GM19043 (cell line): ENCODE results near the gene AGT.
"Not testable (repeated sequence)": the region's sequence is repeated elsewhere in the genome, so short reads cannot be mapped to it uniquely, and the experiment has no call there.

ENCODE experiments used
- ATAC-seq: cut with Tn5 transposase; IDR thresholded peaks from one replicate; pipeline ENCODE4 v1.9.1; 2021; ENCODE audit warnings: low read depth; ENCODE audit not compliant: unreplicated experiment

The AGT gene

DNA sequence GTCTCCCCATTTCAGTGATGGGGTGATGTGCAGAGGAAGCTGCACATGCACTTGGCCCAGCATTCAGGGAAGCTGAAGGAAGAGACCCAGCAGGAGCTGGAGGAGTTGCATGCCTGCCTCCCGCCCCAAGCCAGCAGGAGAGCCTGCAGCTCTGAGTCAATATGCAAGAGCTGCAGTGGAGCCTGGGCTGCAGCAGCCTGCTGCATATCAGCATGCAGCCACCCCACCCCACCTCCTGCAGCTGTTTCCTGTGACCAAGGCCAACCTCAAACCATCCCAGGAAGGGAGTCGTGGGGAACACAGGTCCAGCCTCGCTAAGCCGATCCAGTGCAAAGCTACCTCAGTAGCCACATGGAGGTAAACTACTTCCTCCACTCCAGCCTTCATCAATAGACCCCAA is 18.9 kb downstream of the AGT start:
- ATAC-seq = no peak

DNA sequence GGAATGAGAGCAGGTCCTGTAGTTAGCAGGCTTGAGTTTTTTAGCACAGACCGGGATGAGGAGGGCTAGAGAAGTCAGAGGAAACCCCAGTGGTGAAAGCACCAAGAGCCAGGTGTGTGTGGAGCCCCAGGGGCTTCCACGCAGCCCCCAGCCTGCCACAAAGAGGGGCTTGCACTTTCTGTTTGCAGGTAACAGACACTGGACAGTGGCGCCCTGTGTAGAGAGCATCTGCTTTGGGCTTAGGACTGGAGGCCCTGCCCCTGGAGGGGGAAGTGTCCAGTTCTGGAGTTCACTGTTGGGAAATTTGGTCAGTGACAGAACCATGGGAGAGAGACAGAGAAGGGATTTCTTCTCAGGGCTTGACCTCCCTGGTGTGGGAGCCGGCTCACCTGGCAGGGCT is 19.5 kb downstream of the AGT start:
- no peak for ATAC-seq

DNA sequence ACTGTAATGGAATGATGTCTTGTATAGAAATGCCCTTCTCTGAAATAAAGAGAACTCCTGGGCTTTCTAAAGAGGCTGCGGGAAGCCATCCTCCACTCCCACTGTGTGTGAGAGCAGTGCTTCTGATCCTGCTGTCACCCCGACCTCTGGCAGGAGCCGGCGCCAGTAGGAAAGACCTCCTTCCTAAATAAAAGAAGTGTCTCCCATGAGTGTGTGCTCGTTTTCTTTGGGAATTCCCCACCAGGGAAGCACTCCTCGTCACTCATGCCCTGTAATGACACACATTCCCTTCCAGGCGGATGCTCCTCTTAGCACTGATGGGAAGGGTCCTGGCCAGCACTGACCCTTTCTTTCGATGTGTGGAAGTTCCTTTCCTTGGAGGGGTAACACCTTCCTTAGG is 20.1 kb downstream of the AGT start:
- ATAC-seq = no peak

DNA sequence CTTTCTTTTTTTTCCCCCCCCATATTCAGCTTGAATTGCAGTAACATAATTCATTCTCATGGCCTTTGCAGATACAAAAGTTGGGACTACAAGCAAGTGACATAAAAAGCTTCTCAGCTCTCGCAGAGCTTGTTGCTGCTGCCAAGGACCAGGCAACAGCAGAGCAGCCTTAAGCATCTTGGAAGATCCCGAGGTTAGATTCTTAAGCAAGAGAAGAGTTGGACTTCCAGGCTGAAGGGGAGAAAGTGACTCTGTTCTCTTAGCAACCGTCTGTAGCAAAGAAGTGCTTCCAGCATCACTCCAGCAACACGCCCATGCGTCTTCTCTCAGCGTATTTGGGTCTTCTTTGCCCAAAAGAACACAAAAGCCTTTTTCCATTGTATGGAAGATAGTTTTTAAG is 20.7 kb downstream of the AGT start:
- ATAC-seq = no peak

DNA sequence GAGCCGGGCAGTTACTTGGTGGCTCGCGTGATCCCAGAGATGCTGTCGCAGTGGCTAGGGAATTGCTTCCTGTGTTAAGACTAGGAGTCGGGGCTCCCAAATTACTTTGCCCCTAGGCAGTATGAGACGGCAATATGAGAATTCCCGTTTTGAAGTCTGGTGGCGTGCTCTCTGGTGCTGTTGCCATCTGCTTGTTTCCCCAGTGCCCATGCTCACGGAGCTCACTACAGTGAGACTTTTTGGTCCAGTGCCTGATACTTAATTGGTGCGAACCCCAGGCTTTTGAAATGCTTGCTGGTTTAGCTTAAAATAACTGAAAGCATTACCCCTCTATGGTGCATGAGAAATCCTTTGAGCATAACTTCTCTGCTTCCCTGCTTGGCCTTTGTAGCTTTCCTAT is 22.3 kb downstream of the AGT start:
- ATAC-seq = no peak

DNA sequence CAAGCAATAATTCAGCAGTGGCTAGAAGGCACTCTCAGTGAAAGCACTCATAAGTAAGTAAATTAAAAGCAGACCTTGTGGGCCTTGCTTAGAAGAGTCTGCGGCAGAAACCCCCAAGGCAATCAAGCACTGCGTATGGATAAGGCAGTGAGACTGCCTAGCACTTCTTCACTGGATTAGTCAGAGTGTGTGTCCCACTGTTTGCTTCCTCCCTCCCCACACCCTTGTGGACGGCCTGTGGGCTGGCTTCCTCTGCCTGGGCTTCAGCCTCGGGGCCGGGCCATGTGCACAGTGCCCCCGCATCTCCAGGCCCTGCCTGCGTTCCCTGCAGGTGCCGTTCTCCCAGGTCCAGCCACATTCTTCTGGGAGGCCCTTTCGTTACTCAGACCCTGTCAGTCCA is 23.8 kb downstream of the AGT start:
- ATAC-seq = no peak

DNA sequence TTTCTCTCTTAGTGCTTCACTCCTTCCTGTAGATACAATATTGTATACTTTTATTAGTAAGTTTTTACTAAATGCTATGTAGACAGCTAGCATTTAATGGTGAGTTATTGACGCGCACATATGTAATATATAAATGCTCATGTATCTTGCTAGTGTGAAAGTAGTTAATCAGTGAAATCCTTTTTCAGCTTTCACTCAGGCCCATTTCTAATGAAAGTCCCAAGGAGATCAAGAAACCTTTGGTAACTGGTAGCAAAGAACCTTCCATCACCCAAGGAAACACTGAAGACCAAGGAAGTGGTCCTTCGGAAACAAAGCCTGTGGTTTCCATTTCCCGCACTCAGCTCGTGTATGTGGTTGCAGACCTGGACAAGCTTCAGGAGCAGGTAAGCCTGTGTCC is 27.2 kb downstream of the AGT start:
- no peak for ATAC-seq

DNA sequence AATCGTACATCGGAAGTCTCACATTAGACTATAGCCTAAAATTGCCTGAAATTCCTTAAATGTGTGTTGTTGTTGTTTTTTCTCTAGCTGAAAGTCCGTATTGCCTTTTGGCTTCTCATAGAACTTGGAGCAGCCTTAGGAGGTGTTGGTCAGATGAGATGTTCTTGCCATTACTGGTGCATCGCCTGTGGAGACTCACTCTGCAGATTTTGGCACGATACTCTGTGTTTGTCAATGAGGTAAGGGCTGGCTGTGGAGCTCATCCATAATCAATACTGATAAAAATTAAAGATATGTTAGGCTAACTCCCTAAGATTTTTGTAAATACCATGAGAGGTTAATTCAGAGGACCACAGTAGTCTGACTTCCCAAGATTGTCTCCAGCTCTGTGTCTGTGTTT is 28.9 kb downstream of the AGT start:
- no peak for ATAC-seq

DNA sequence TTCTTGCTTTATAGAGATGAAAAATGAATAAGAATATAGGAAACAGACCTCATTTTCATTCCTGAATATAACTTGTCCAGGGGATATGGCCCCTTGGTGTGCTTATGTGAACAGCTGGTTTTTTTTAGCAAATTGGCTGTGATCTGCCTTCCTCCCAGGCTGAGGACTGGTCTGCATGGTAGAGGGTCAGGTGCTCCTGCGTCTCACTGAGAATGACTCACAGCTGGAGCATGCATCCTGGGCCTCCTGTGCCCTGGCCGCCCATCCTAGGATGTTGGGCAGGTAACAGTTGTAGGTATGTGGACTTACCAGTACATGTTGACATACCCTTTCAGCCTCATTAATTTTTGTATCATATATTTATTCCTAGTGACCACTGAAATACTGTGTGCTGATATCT is 29.8 kb downstream of the AGT start:
- ATAC-seq = no peak

DNA sequence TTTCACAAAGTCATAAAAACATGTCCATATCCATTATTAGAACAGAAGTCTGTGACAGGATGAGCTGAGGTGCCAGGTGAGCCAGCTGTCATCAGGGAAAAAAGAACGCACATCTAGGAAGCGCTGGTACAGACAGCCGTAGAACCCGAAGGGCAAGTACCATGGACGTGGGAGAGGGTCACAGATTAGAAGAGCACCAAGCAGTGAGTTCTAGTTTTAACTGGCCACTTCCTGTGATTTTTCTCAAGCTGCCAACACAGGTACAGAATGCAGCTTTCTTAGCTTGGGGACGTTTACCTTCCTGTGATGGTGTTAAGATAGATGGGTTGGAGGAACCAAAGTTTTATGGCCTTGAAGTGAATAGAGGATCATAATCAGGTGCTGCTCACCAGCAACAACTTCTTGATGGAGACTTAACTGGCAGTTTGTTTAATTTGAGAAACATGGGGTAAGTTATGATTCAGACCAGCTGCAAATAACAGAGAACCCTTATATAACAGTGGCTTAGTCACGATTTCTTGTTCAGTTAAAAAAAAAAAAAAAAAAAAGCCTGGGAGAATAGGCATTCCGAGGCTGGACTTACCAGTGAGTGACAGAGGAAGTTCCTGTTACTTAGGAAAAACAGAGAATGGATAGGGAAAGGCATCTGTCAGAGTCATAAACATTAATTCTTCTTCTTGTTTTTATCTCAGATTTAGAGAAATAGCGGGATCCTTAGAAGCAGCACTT is 30.9 kb downstream of the AGT start:
- ATAC-seq = no peak

DNA sequence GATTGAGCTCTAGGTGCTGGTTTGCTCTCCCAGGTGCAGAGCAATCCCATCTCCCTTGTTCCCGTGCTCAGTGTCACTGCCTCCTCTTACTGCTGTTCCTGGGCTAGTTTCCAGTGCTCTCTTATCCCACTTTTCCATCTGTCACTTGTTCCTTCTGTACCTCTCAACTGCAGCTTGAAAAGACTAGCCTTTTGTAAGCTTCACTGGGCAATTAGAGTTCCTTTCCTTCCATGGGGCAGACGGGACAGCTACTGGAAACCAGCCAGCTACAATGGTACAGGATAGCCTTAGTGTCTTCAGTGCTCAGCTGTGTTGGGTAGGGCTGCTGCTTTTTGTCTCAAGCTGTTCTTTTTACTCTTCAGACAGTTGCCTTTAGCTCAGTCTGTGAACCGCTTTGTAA is 31.6 kb downstream of the AGT start:
- no peak for ATAC-seq

DNA sequence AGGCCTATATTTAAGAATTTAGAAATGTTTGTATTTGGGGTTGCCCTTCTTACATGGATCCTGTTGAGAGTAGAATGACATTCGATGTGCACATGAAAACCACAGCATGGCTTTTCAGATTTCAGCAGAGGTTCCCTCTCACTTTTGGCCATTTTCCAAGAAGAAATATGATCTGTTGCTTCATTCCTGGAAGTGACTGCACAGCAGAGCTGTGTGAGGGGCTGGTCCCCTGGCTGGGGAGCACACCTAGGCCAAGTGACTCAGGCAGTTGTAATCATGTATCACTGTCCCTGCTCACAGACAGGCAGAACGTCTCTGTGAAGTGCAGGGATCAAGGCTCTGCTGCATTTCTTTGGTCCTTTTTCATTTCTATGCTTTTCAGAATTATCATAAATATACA is 32.3 kb downstream of the AGT start:
- no peak for ATAC-seq

DNA sequence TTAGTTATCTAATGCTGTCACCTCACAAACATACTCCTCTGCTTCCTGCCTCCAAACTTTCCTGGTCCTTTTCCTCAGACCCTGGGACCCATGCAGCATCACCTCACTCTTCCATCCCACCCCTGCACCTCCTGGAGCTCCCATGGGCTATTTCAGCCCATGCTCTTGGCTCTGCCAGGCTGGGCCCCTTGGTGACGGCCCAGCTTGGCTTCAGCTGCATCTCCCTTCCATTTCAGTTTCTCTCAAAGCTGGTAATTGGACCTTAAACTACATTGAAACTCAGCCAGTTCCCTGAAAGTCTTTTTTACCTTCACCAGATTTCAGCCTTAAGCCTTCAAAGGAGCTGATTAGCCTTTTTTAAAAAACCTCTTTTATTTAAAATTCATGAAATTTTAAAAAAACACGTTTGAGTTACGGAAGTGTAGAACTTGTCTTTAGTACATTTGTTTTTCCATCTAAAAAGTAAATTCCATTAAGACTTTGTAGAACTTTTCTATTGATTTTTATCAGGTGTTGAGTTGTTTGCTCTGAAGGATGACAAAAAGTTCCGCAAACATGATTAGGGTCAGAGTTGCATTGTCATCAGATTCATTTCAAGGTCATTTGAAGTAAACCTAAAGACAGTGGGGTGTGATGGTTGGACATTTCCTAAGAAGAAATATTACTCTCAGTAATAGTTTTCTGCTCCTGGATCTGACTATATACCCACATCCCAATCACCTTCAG is 33.5 kb downstream of the AGT start:
- ATAC-seq = no peak

DNA sequence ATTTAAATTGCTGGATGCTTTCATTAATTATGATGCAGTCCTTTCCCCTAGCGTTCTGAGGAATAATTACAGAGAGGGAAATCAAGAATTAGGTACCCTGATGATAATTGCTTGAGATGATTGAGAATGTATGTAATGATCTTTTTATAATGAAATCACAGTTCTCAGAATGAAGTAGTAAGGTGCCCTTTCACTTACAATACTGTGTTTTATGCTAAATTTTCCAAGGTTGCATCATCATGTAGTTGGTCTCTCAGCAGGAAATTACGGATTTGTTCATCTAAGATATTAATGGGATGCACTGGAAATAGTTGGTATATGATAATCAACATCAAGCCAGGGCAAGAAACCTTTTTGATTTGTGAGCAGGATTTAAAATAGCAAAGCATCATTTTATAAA is 34.1 kb downstream of the AGT start:
- no peak for ATAC-seq

DNA sequence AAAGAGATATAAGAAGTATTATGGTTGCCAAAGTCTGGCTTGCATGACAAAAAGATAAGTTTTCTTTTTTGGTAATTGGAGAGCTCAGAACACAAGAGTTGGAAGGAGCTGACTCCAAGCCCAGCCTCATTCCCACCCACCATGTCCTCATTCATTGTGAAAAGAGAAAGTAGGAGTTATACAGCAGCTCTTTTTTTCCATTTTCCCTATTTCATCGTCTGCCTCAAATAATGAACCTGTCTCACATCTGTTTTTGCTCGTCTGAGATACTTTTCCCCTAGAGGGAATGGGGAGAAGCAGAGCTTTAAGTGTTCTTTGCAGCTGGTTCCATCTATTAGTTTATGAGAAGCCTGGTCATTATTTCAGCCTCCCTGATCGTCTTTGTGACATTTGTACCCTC is 34.7 kb downstream of the AGT start:
- ATAC-seq = no peak

DNA sequence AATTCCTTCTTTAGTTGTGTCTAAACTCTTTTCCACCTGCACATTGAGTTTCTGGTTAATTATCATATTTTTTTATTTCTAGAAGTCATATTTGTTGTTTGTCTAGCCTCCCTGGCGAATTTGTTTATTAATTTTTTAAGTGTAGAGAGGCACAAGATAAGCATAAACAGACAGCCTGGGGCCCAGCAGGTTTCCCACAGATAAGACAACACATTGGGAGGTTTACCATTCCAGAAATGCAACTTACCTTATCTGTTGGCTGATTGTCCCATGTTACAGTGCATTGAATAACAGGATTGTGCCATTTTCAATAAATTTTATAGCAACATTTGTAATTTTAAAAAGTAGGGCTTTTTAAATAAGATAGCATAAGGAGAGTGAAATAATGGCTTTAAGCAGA is 36.7 kb downstream of the AGT start:
- no peak for ATAC-seq

DNA sequence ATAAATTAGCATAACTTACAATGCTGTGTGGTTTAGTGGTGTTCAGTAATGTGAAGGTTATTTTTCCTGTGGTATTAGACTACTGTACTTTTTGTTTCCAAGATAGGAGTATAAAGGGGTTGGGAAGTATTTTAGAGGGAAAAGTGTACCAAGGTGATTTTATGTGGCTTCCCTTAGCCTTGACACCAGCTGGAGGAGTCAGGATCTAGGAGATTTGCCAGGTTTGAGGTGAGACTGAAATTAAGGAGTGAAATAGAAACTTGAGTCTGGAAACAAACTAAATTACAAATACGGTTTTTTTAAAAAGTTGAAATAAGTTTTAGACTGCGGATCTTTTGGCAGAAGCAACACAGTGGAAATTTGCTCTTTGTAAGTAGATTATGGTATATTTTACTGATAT is 39.3 kb downstream of the AGT start:
- ATAC-seq = no peak

DNA sequence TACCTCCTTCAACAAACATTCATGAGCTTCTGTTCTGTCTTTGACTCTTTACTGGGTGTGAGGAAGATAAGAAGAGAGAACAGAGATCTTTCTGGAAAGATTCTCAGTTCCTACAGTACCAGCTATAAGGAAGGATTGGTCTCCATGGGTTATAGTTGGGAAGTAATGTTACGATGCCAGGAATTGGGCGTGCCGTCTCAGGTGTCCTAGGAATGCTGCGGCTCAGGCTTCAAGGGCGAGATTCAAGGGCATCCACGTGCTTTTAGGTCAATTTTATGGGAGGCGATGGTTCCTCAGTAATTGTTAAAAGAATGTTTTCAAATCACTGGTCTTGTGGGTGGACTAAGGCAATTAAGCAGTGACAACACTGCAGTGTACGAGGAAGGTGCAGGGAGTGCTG is 44.4 kb downstream of the AGT start:
- no peak for ATAC-seq

DNA sequence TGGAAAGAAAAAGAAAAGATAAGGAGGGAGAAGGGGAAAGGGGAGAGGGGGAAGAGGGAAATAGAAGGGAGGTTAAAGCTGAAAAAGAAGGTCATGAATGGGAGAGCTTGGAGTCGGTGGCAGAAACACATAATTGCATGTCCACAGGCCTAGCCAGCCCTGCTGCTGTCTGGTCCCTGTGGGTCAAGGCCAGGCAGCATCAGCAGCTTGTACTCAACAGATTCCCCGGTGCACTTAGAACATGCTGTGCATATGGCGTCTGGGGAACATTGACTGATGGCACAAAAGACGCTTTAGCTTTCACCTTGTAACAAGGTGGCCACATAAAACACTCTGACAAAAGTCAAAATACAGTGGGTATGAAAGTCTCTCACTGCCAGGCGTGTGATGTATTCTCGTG is 45.7 kb downstream of the AGT start:
- no peak for ATAC-seq

DNA sequence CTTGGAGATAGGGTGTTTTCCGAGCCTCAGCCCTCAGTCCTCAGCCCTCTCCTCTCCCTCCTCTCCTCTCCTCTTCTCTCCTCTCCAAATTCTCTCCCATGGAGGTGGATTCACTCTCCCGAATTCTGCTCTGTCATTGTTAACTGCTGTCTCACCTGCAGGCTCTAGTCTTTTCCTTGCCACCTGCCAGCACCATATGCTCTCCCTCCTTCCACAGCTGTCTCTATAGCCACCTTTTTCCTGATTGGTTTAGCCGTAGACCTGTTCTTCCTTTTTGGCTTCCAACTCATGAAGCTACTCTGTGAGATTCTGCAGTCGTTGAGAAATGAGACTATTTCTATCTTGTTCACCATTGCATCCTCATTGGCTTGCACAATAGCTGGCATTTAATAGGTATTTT is 51.9 kb downstream of the AGT start:
- no peak for ATAC-seq

DNA sequence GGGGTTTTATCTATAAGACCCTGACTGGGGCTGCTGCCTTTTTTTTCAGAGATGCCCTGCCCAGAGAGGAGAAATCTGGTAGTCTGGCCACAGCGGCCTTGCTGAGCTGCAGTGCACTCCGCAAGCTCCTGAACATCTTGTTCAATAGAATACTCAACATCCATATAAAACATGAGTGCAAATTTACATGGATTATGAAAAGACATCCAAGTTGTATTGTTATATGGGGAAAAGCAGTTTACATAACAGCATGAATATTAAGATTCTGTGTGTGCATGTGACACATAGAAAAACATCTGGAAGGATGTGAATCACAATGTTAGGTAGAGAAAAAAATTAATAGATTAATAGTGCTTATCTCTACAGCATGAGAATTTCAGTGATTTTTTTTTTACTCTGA is 55.2 kb downstream of the AGT start:
- ATAC-seq = no peak

DNA sequence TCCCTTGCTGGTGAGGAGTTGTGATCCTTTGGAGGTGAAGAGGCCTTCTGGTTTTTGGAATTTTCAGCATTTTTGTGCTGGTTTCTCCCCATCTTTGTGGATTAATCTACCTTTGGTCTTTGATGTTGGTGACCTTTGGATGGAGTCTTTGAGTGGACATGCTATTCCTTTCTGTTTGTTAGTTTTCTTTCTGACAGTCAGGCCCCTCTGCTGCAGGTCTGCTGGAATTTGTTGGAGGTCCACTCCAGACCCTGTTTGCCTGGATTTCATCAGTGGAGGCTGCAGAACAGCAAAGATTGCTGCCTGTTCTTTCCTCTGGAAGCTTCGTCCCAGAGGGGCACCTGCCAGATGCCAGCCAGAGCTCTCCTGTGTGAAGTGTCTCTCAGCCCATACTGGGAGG is 55.8 kb downstream of the AGT start:
- ATAC-seq = not testable (repeated sequence)

DNA sequence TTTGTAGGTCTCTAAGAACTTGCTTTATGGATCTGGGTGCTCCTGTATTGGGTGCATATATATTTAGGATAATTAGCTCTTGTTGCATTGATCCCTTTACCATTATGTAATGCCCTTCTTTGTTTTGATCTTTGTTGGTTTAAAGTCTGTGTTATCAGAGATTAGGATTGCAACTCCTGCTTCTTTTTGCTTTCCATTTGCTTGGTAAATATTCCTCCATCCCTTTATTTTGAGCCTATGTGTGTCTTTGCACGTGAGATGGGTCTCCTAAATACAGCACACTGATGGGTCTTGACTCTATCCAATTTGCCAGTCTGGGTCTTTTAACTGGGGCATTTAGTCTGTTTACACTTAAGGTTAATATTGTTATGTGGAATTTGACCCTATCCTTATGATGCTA is 57.2 kb downstream of the AGT start:
- not testable (repeated sequence) for ATAC-seq
